ENCODE data around the gene CD180.
"Not testable (repeated sequence)": the region's sequence is repeated elsewhere in the genome, so short reads cannot be mapped to it uniquely, and the experiment has no call there.

Gene CD180

DNA sequence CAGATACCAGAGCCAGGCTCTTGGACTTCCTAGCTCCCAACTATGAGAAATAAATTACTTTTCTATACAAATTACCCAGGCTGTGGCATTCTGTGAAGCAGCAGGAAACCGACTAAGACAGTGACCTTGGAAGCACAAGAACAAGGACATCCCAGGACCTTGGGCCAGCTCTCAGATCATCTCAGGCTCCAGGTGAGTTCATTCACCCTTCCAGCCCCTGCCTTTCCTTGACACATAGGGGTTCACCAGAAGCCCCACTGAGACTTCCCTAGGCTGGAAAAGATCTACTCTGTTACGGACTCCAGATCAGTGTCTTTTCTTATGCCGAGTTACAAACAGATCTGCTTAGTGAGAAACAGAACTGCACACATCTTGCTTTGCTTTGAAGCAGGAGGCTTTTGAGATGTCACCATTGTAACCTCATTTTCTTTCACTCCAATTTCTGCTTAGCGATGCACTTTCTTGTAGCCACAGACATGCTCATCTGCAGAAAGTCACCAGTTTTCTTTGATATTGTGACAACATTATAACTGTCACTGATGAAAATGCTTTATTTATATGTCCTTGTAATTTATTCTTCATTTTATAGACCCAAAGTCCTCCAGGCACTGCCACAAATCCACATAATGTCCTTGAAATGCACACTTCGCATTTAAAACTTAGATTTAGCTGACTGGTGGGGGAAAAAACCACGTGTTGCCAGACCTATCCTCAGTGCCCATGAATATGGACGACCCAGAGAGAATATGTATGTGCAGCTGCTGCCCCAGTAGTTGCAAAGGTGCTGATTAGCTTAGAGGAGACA is 8.1 kb downstream of the CD180 start:
- no peak for DNase-seq (ENCODE audit: low read depth)

DNA sequence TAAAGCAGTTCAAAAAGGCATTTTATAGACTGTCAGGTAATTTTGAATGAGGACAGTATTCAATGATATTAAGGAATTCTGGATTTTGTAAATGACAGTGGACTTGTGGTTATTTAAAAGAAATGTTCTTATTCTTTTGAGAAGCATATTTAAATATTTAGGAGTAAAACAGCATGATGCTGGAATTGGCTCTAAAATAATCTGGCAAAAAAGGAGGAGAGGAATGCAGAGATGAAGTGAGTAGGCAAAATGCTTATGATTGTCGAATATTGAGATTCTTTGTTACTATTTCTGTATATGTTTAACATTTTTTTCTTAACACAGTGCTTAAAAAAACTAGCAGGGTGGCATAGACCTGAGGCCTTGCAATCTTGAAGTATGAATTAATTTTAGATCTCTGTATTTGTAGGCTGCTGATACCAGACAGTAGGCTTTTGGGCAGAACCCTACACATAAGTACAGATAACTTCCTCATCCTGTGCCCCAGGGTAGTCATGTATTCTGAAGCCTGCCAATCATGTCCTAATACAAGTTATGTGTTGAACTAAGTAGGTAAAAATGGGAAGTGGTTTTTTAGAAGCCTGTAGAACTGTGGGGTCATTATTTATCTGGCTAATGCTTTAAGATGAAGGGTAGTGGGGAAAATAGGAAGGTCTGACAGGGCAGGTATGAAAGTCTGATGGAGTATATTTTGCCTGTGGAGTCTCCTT is 9.4 kb downstream of the CD180 start:
- no peak for DNase-seq (ENCODE audit: low read depth)

DNA sequence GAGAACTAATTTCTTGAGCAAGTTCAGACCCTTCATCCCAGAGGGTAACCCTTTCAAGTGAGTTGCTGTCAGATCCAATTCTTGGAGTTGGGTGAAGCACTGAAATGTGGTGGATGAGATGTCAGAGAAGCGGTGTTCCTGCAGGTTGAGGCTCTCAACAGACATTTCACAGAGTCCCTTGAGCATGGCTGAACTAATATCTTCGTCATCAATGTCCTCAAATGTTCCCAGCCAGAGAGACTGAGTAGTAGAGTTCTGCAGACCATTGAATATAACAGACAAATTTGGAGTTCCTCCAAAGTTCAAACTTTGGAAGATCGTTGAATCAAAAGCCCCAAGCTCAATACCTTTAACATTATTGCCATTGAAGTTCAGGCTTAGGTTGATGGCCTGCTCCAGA is 12.7 kb downstream of the CD180 start:
- no peak for DNase-seq (ENCODE audit: low read depth)

DNA sequence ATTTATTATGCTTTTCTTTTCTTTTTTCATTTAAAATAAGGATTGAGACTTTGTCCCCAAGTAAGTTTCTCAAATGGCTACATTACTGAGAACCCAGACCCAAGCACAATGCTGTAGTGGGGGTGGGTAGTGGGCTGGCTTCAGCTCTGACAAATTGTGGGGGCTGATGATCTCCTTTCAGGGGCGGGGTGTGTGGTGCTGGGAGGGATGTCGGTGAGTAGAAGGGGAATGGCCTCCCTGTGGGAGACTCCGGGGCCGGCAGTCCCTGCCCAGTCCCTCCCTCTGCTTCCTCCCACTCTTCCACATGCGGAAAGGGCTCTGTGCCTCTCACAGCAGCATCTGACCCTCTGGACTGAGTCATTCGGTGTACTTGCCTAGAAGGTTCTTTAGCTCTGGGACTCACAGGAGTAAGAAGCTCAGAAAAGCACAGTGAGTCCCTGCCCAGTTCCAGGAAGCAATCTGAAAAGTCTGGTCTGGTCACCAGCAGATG is 14.3 kb downstream of the CD180 start:
- DNase-seq (ENCODE audit: low read depth), result peak; percentile 33

DNA sequence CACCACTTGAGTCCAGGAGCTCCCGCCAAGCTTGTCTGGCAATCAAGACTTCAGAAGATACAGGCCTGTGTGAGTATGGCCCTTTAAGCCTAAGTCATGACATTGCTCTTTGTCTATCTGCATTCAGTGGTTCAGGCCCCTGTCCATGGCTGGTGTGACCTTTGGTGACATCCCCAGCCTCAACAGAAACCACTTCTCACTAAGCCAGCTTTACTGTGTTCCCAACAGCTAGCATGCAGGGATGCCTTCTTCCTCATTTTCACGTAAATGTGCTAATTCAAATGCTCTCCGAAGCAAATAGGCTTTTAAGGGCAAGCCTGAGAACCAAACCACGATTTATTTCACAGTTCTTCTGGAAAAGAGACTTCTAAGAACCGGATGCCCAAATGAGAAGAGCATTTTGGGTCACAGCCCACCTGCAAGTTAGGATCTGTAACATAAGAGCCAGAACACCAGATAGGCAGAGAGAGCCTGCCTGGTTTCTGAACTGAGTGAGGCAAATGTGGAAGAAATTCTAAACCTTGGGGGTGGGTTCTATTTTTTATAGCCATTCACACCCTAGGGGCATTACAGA is 14.9 kb downstream of the CD180 start:
- DNase-seq (ENCODE audit: low read depth), result no peak

DNA sequence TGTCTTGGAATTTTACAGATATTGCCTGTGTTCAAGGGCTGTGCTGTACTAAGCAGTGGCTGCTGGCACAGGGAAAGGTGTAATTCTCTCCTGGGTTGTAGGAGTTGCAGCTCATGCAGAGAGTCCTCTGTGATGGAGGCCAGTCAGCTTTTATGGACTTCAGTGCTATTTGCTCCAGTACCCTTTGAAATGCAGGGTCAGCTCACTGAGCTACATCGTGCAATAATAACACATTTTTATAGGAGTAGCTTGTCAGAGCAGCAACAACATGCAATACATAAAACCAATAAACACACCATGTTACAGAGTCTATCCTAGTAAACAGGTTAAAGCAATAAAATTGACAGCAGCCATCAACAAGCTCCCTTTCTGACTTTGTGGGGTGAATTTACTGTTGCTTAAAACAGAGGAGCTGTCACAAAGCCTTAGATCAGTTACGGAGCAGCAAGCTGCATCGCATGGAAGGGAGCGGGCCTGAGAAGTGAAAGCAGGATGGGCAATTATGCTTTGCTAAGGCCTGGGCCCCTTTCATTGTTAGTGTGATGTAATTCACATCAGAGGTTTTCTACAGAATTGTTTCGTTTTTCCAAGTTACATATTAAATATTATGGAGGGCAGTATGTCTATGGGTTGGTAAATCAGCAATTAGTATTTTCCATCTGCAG is 16.8 kb downstream of the CD180 start:
- no peak for DNase-seq (ENCODE audit: low read depth)

DNA sequence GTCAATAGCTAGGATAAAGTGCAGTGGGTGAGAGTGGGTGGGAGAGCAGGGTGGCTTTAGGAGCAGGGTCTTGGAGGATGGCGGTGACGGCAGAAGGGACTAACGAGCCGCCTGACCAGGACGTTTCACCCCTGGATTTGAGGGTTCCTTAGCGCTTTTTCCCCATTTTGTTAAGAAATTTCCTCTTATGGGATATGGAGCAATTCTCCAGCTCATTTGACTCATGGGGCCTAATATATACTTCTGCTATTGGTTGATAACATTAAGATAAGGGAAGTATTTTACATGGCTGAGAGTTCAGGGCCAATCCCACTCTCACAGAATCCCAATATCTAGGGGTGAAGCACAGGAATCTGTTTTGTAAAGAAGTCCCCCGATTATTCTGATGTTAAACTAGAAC is 17.6 kb downstream of the CD180 start:
- DNase-seq (ENCODE audit: low read depth), result no peak

DNA sequence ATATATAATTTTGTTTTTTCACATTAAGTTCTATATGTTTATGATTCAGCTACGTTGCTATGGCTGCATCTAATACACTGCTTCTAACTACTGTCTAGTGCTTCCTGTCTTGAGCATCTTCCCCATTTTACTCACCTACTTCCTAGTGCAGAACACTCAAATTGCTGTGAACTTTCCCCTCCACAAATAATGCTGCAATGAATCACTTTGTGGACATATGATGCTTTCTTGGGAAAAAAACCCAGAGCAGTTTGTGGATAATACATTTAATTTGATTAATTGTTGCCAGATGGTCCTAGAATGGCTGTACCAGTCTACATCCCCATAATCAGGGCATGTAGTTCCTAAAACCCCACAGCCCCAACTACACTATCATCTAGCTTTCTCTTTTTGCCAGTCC is 18.5 kb downstream of the CD180 start:
- no peak for DNase-seq (ENCODE audit: low read depth)

DNA sequence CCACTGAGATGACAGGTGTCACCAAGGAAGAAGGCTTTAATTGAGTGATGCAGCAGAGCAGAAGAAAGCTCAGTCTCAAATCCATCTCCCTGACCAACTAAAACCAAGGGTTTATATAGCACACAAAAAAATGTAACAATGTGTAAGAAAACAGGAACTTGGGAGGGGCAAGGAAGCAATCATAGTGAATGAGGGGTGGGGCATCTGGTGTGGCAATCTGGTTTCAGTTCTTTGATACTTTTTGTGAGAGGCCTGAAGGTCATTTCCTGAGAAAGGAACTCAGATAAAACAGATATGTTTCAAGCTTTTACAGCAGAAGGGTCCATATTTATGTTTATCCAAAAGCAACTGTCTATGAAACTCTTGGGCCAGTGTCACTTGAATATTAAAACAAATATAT is 19.7 kb downstream of the CD180 start:
- DNase-seq (ENCODE audit: low read depth), result no peak

DNA sequence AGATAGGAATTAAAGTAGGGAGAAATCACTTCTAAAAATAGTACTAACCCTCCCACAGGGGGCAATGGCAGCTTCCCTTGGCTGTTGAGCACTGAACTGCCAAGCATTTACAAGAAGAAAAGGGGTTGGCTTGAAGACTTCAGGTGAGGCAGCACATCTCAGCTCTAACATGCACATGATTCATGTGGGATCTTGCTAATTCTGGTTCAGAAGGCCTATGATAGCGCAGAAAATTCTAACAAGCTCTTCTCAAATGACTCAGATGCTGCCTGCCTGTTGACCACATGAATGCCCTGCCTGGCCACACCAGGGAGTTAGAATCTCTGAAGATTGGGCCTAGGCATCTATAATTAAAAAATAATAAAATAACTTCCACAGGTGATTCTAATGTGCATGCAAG is 22.6 kb downstream of the CD180 start:
- DNase-seq (ENCODE audit: low read depth), result no peak

DNA sequence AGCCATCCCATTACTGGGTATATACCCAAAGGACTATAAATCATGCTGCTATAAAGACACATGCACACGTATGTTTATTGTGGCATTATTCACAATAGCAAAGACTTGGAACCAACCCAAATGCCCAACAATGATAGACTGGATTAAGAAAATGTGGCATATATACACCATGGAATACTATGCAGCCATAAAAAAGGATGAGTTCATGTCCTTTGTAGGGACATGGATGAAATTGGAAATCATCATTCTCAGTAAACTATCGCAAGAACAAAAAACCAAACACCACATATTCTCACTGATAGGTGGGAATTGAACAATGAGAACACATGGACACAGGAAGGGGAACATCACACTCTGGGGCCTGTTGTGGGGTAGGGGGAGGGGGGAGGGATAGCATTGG is 23.2 kb downstream of the CD180 start:
- DNase-seq (ENCODE audit: low read depth), result not testable (repeated sequence)

DNA sequence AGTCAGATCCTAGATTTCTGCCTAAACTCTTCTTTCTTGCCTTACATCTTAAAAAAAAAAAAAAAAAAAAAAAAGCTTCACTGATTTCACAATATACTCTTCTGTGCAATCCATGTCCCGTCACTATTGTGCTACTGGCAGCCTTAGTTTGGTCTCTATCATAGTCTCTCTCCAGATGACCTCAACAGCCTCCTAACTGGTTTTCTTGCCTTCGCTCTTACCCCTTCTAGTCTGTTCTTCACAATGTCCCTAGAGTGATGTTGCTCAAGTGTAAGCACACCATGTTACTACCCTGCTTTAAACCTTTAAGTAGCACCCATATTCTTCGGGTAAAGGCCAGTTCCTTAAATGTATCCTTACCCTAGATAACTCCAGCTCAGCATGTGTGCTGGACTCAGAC is 25.8 kb downstream of the CD180 start:
- DNase-seq (ENCODE audit: low read depth), result no peak

DNA sequence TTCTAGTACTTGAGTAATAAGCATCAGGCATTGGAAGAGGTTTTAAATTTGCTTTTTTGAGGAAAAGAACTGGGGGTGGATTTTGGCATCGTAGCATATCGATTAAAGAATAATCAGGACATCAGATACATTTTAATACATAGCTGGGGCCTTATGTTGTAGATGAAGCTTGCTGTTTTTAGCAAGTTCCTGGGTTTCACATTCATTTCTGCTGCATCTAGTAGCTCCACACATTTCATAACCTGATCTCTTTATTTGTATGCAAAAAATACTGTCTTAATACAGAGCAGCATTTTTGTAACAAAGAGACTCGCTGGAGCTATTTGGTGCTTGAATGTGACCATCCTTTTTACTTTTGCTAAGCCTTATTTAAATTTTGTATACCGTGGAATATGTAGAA is 28.5 kb downstream of the CD180 start:
- no peak for DNase-seq (ENCODE audit: low read depth)

DNA sequence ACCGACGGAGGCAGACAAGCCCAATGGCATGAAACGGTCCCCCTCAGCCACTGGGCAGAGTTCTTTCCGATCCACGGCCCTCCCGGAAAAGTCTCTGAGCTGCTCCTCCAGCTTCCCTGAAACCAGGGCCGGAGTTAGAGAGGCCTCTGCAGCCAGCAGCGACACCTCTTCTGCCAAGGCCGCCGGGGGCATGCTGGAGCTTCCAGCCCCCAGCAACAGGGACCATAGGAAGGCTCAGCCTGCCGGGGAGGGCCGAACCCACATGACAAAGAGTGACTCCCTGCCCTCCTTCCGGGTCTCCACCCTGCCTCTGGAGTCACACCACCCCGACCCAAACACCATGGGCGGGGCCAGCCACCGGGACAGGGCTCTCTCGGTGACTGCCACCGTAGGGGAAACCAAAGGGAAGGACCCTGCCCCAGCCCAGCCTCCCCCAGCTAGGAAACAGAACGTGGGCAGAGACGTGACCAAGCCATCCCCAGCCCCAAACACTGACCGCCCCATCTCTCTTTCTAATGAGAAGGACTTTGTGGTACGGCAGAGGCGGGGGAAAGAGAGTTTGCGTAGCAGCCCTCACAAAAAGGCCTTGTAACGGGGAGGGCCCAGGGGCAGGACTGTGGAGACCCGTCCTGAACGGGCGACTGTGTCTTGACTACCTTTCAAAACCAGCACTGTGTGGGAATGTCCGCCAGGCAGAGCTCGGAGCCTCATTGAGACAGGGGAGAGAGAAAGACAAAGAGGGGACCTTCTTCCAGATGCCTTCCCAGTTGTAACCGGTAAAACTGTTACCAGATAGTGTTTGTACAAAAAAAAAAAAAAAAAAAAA is 29.9 kb downstream of the CD180 start:
- DNase-seq (ENCODE audit: low read depth), result no peak

DNA sequence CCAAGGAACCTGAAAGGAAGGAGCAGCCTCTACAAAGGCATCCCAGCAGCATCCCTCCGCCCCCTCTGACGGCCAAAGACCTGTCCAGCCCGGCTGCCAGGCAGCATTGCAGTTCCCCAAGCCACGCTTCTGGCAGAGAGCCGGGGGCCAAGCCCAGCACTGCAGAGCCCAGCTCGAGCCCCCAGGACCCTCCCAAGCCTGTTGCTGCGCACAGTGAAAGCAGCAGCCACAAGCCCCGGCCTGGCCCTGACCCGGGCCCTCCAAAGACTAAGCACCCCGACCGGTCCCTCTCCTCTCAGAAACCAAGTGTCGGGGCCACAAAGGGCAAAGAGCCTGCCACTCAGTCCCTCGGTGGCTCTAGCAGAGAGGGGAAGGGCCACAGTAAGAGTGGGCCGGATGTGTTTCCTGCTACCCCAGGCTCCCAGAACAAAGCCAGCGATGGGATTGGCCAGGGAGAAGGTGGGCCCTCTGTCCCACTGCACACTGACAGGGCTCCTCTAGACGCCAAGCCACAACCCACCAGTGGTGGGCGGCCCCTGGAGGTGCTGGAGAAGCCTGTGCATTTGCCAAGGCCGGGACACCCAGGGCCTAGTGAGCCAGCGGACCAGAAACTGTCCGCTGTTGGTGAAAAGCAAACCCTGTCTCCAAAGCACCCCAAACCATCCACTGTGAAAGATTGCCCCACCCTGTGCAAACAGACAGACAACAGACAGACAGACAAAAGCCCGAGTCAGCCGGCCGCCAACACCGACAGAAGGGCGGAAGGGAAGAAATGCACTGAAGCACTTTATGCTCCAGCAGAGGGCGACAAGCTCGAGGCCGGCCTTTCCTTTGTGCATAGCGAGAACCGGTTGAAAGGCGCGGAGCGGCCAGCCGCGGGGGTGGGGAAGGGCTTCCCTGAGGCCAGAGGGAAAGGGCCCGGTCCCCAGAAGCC is 30.8 kb downstream of the CD180 start:
- no peak for DNase-seq (ENCODE audit: low read depth)

DNA sequence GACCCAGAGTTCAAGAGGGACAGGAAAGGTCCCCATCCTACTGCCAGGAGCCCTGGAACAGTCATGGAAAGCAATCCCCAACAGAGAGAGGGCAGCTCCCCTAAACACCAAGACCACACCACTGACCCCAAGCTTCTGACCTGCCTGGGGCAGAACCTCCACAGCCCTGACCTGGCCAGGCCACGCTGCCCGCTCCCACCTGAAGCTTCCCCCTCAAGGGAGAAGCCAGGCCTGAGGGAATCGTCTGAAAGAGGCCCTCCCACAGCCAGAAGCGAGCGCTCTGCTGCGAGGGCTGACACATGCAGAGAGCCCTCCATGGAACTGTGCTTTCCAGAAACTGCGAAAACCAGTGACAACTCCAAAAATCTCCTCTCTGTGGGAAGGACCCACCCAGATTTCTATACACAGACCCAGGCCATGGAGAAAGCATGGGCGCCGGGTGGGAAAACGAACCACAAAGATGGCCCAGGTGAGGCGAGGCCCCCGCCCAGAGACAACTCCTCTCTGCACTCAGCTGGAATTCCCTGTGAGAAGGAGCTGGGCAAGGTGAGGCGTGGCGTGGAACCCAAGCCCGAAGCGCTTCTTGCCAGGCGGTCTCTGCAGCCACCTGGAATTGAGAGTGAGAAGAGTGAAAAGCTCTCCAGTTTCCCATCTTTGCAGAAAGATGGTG is 31.6 kb downstream of the CD180 start:
- no peak for DNase-seq (ENCODE audit: low read depth)

DNA sequence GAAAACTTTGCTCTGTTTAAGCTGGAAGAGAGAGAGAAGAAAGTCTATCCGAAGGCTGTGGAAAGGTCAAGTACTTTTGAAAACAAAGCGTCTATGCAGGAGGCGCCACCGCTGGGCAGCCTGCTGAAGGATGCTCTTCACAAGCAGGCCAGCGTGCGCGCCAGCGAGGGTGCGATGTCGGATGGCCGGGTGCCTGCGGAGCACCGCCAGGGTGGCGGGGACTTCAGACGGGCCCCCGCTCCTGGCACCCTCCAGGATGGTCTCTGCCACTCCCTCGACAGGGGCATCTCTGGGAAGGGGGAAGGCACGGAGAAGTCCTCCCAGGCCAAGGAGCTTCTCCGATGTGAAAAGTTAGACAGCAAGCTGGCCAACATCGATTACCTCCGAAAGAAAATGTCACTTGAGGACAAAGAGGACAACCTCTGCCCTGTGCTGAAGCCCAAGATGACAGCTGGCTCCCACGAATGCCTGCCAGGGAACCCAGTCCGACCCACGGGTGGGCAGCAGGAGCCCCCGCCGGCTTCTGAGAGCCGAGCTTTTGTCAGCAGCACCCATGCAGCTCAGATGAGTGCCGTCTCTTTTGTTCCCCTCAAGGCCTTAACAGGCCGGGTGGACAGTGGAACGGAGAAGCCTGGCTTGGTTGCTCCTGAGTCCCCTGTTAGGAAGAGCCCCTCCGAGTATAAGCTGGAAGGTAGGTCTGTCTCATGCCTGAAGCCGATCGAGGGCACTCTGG is 32.6 kb downstream of the CD180 start:
- no peak for DNase-seq (ENCODE audit: low read depth)

DNA sequence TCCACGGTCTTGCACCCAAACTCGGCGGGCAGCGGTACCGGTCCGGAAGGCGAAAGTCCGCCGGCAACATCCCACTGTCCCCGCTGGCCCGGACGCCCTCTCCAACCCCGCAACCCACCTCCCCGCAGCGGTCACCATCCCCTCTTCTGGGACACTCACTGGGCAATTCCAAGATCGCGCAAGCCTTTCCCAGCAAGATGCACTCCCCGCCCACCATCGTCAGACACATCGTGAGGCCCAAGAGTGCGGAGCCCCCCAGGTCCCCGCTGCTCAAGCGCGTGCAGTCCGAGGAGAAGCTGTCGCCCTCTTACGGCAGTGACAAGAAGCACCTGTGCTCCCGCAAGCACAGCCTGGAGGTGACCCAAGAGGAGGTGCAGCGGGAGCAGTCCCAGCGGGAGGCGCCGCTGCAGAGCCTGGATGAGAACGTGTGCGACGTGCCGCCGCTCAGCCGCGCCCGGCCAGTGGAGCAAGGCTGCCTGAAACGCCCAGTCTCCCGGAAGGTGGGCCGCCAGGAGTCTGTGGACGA is 33.3 kb downstream of the CD180 start:
- DNase-seq (ENCODE audit: low read depth), result no peak

DNA sequence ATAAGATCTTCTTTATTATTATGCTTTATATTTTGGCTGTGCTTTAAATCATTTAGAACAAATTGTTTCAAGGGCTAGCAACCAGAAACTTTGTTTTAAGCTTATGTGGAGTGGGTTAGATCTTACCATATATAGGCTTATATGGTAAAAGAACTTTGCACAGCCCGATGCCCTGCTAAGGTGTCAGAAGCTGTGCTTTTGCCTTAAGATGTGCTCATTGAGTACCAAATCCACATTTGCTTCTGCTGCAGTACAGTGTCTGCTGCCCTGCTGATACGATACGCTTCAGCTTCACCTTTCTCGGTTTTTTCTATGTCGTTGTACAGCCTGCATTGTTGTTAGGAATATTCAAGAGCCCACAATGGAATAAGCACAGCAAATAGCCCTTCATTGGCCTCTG is 34.8 kb downstream of the CD180 start:
- no peak for DNase-seq (ENCODE audit: low read depth)

Data from GM04504 (cell line).